ENCODE results near the gene GNAI2.
A peak's percentile ranks its signal among the peaks of the same experiment; 100 is the strongest.

GNAI2 gene

DNA sequence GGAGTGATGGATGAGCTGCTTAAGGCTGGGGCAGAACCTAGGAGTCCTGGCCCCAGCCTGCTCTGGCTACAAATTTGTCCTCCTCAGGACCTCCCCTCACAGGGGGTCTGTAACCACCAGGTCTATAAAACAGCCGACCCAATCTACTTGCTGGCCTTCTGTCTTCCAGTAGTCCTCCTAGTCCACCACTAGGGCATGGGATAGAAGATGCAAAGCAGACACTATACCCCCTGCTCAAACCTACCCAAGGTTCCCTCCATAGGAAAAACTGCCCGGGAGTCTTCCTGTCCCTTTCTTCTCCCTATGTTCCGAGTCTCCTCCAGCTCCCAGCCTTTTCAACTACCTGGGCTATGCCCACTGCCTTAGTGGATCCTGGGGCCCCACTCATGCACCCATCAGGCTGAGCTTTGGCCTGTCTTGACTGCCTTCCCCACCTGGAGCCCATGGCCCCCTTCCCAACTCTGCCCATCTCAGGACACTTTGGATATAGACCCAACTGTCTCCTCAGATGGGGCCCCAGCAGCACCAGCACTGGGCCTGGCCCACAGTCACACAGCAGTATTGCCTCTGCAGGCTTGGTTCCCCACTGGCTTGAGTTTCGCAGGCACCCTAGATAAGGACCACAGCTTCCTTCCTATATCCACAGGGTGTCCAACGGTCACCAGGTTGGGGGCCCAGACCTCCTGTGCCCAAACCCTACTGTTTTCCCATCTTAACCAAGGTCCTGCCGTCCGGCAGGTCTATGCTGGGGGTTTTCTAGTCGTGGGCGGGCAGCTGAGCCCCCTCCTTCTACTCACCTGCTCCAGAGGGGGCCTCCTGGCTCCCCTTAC, 62.1 kb downstream of the GNAI2 start:
- no peak for DNase-seq (ENCODE audit: low read depth in 3 of 3)

DNA sequence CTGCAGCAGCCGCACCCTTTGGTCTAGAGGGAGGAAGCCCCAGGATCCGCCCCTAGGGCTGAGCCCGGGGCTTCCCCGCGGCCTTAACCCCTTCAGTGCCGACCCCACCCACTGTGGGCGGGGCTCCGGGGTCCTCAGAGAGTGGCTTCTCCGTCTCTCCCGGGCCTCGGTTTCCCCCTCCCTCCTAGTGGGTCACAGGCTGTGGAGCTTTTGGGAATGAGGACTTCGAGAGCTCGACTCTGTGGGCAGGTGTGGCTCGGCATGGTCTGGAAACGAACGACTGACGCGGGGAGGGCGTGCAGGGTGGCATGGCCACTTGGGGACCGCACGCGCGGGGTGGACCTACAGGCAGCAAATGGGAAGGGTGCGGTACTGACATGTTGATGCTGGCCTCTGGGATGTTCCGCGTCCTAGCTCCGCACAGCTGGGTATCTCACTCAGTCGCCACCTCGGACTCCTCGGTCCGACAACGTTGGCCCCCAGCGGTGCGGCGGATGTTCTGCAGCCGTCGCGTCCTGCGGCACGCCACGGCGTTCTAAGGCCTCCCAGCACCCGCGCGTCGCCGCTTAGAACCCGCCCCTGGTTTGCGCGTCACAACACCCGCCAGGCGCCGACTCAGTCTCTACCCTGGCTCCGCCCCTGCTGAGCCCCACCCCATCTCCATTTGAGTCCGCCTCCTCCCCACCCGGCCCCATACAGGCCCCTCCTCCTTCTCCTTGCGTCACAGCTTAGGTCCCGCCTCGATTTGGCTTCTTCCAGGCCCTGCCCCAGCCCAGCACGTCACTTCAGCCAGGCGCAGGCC, 63.0 kb downstream of the GNAI2 start, which contains the start of the genes HYAL3 and NAA80:
Gene HYAL3 (minus strand): TSS at position 570 of the 802 bp plus-strand sequence. CDS start 3,803 bp downstream, outside the sequence.
Gene NAA80 (minus strand): TSS at position 570 of the 802 bp plus-strand sequence. CDS start 1,942 bp downstream, outside the sequence.
- DNase-seq (ENCODE audit: low read depth in 3 of 3): peak; percentile 97 to 100 (median 99)

GRCh38 chr3:50299638-50299928, 63.6 kb downstream of the GNAI2 start:
- no peak for DNase-seq (ENCODE audit: low read depth in 3 of 3)

- DNase-seq (ENCODE audit: low read depth in 3 of 3): no peak
Measured at GRCh38 chr3:50299929-50300680, 64.1 kb downstream of the GNAI2 start.

DNA sequence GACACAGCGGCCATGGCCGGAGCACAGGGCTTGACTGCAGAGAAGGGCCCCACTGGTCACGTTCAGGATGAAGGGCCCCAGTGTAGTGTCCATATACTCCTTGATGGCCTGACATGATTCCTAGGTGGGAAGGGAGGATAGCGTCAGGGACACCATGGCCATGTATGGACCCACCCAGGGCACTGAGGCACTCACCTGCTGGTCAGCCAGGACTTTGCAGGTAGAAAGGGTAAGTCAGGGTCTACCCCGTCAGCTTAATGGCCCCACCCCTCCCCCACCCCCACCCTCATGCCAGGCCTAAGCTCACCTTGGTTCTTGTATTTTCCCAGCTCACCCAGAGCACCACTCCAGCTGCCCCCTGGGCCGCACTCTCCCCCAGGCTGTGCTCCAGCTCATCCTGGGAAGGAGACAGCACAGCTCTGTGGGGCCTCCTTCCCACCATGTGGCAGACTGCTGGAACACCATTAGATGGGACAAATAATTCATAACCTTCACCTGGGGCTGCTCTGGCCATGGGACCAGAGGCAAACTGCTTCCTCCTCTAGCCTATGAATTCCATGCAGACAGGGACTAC, 64.8 kb downstream of the GNAI2 start:
- no peak for DNase-seq (ENCODE audit: low read depth in 3 of 3)

- no peak for DNase-seq (ENCODE audit: low read depth in 3 of 3)
Measured at GRCh38 chr3:50302095-50303012, 66.3 kb downstream of the GNAI2 start.

DNA sequence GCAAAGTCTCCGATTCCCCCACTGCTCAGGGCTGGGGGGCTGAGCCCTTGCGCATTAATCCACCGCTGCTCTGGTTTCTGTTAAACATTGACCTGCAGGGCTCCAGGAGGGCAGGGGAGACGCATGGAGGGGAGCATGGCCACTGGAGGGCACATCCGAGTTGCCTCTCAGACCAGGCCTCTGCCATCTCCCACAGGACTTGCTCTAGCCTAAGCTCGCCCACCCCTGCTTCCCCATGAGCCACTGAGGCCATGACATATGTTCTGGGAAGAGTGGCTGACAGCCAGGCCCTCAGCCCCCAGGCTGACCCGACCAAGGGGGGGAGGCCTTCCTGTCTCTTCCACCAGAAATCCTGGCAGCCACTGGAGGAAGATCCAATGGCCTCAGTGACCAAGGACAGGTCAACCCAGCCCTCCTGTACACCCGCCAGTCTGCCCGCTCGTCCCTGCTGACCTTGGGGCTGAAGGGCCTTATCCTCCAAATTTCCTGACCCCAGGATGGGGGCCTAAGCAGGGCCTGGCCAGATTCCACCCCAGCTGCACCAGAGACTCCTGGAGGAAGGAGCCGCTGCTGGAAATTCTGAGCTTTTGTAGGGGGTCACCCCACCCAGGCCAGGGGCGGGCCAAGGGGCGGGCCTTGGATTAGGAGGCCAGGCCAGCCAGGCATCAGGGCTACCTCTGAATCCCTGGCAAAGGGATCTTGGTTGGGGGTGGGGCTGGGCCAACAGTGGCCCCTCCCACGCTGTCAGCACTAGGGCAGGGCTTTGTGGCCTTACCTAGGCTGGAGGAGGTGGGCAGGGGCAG, 67.2 kb downstream of the GNAI2 start, which contains the start of gene HYAL1:
Gene HYAL1 (minus strand): TSS at position 562 of the 803 bp plus-strand sequence. CDS start 618 bp downstream, outside the sequence.
- no peak for DNase-seq (ENCODE audit: low read depth in 3 of 3)

DNA sequence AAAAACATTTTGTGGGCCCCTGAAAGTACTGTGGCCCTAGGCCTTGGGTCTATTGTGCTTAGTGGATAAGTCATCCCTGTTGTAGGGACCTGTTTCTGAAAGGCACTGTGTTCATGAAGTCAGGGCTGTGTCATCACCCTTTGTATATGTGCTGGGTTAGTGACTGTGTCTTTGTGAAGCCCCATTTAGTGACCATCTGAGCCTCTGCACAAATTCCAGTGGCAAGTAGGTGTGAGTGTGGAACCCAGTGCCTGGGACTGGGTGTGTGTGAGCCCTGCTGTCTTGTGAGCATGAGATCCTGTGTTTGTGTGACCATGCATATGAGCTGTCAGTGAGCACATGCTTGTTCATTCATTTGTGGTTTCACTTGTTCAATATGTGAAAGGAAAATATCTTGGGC, 68.6 kb downstream of the GNAI2 start:
- no peak for DNase-seq (ENCODE audit: low read depth in 3 of 3)
